Naive thymus-derived CD4-positive, alpha-beta T cell (primary cell): ENCODE measurements around the gene KPNB1. TPM values are rescaled to one million over a fixed set of nuclear protein-coding genes. Genes with fewer than 3 reads are reported as not detected.
A peak's percentile ranks its signal among the peaks of the same experiment; 100 is the strongest.

Experiments
- ATAC-seq: fragments of 150-1000 bp; cut with Tn5 transposase; 2 replicates; pipeline ENCODE4 v1.10.0; 2021; ENCODE audit warnings: mild to moderate bottlenecking, moderate library complexity
- CTCF ChIA-PET: fragments of 350-600 bp; sonication (Branson Sonifier 250); formaldehyde crosslinking; loops from one replicate; lab custom pipeline; 2021; ENCODE audit warnings: antibody characterized with exemption; lab: Charles Lee
- POLR2A ChIA-PET: fragments of 350-600 bp; sonication (Branson Sonifier 250); formaldehyde crosslinking; loops from one replicate; lab custom pipeline; 2021; ENCODE audit warnings: antibody characterized with exemption, inconsistent platforms; lab: Charles Lee
- DNase-seq, 9 donors: peaks; one replicate each; pipeline versions ENCODE4 v3.0.0 to v3.0.0-alpha.2; 2020 to 2022; ENCODE audit warnings: mixed read lengths in 1 of 9
- H3K27ac ChIP-seq: one replicate; pipeline ENCODE4 v1.7.0; 2013; ENCODE audit warnings: mild to moderate bottlenecking, low read depth, low read length, moderate library complexity
- H3K27me3 ChIP-seq, 2 donors: one replicate each; pipeline ENCODE4 v1.7.0; 2013; ENCODE audit warnings: low read length in 2 of 2, mild to moderate bottlenecking in 2 of 2, moderate library complexity in 2 of 2; ENCODE audit not compliant: control insufficient read depth in 2 of 2, insufficient read depth in 2 of 2
- H3K36me3 ChIP-seq, 3 experiments: 1 replicate in 2 of 3; 2 replicates in 1 of 3; pipeline ENCODE4 v1.7.0; 2013; ENCODE audit warnings: low read length in 3 of 3, mild to moderate bottlenecking in 3 of 3, moderate library complexity in 1 of 3; ENCODE audit not compliant: insufficient read depth in 3 of 3, control insufficient read depth in 2 of 3
- H3K4me1 ChIP-seq, 2 donors: one replicate each; pipeline ENCODE4 v1.7.0; 2013; ENCODE audit warnings: low read length in 2 of 2, mild to moderate bottlenecking in 2 of 2, moderate library complexity in 1 of 2; ENCODE audit not compliant: control insufficient read depth in 2 of 2, insufficient read depth in 2 of 2
- H3K4me3 ChIP-seq: 2 replicates; pipeline ENCODE4 v1.7.0; 2013; ENCODE audit warnings: mild to moderate bottlenecking, low read length
- H3K9me3 ChIP-seq, 3 experiments: 1 replicate in 2 of 3; 2 replicates in 1 of 3; pipeline ENCODE4 v1.7.0; 2013; ENCODE audit warnings: low read length in 3 of 3; ENCODE audit not compliant: control insufficient read depth in 2 of 3
- H3K27ac Mint-ChIP-seq, 9 donors: one replicate each; pipeline ENCODE4 v1.8.0; 2020 to 2022; ENCODE audit warnings: mixed read lengths in 9 of 9, mild to moderate bottlenecking in 8 of 9, moderate library complexity in 5 of 9, inconsistent platforms in 2 of 9
- H3K27me3 Mint-ChIP-seq, 5 donors: one replicate each; pipeline ENCODE4 v1.8.0; 2021 to 2022; ENCODE audit warnings: mixed read lengths in 5 of 5, mild to moderate bottlenecking in 1 of 5
- H3K36me3 Mint-ChIP-seq, 5 donors: one replicate each; pipeline ENCODE4 v1.8.0; 2020 to 2022; ENCODE audit warnings: mixed read lengths in 5 of 5, mild to moderate bottlenecking in 3 of 5, inconsistent platforms in 1 of 5
- H3K4me1 Mint-ChIP-seq, 7 donors: one replicate each; pipeline ENCODE4 v1.8.0; 2020 to 2022; ENCODE audit warnings: mixed read lengths in 7 of 7, mild to moderate bottlenecking in 3 of 7, inconsistent platforms in 1 of 7
- H3K4me3 Mint-ChIP-seq, 10 donors: one replicate each; pipeline ENCODE4 v1.8.0; 2020 to 2022; ENCODE audit warnings: mild to moderate bottlenecking in 10 of 10, mixed read lengths in 10 of 10, moderate library complexity in 6 of 10, inconsistent platforms in 2 of 10
- H3K9me3 Mint-ChIP-seq, 11 donors: one replicate each; pipeline ENCODE4 v1.8.0; 2020 to 2022; ENCODE audit warnings: mixed read lengths in 11 of 11, mild to moderate bottlenecking in 4 of 11, inconsistent platforms in 1 of 11, moderate library complexity in 1 of 11
- intact Hi-C, 2 donors: fragments of 100-400 bp; cut with micrococcal nuclease; formaldehyde crosslinking; loops; one replicate each; pipeline ENCODE4 v1.15.1; 2023
- polyA plus RNA-seq, 2 donors: library from polyadenylated mRNA; unstranded; fragments of 300-500 nt; fragmentation: Illumina TruSeq; gene quantifications; one replicate each; pipeline ENCODE4 v1.2.3, GENCODE V29; 2021
- total RNA-seq, 6 experiments: library from RNA in 5 of 6; stranded (reverse) in 5 of 6; gene quantifications; 1 replicate in 5 of 6; 2 replicates in 1 of 6; pipeline ENCODE4 v1.2.3 and lab custom pipeline; 2021 to 2026

The KPNB1 gene
- total and polyA plus RNA-seq, 7 experiments from 2014 or later: 21.1 to 465 (median 205) TPM

DNA sequence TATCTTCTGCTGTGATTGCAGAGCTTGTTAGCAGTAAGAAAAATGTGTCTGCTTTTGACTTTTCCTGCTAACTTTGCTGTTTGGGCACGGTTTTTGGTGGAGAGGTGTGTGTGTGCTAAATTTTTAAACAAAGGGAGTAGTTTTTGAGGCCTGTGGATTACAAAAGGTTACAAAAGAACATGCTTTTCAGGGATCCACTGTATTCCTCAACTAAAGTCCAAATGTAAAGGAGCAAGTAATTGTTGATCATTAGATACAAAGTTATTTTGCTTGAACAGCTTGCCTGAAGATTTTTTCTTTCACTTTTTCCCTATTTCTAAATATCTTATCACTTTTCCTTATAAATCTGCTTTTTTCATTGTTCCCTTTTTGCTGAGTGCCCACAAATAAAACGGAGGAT is 2.0 kb downstream of the KPNB1 start:
- no peak overlapping the region for H3K4me3 ChIP-seq
- intact Hi-C loops: no loop called here
- CTCF ChIA-PET: interaction anchor here (1.1 to 1.5 kb wide), 2 partner anchors 12 to 36 kb away, joined by 3 to 4 read pairs; no protein-coding TSS in a partner anchor
- DNase-seq (no peak), ATAC-seq (no peak)
- peak overlapping the region; percentile 6 for H3K27ac ChIP-seq
- Mint-ChIP-seq H3K27me3 (no peaks in the 10 kb centered on the region), H3K27ac (peak overlapping the region; percentile 61 to 95 (median 89)), H3K9me3 (peaks cover 0 to 3% (median 0%) of the 10 kb centered on the region in 11 donors), H3K36me3 (peaks cover 0 to 45% (median 13%) of the 10 kb centered on the region in 5 donors), H3K4me1 (peaks cover 35 to 76% (median 65%) of the 10 kb centered on the region in 7 donors), H3K4me3 (peak overlapping the region in 9 of 10 donors; percentile 5 to 96 (median 92))
- H3K27me3 ChIP-seq: no peaks in the 10 kb centered on the region
- H3K9me3 ChIP-seq: no peaks in the 10 kb centered on the region
- POLR2A ChIA-PET: interaction anchor here (0.6 to 5.3 kb wide), 4 partner anchors 10 to 463 kb away, joined by 3 to 92 read pairs (median 4); no protein-coding TSS in a partner anchor
- peaks cover 26 to 42% of the 10 kb centered on the region in 2 donors for H3K4me1 ChIP-seq
- H3K36me3 ChIP-seq: peaks cover 14 to 47% (median 19%) of the 10 kb centered on the region in 3 experiments

DNA sequence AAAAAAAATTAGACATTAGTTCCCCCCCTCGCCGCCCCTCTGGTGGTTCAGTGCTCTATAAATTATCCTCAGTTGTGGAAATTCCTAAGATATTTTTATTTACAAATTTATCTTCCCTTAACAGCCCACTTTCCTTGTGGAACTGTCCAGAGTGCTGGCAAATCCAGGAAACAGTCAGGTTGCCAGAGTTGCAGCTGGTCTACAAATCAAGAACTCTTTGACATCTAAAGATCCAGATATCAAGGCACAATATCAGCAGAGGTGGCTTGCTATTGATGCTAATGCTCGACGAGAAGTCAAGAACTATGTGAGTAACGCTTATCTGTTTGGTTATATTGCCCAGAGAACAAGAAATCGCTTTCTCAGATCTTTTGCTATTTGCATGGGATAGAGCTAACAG is 2.9 kb downstream of the KPNB1 start:
- H3K9me3 ChIP-seq: no peaks in the 10 kb centered on the region
- CTCF ChIA-PET: no interaction called here
- ATAC-seq (no peak), DNase-seq (no peak)
- peak overlapping the region; percentile 6 for H3K27ac ChIP-seq
- Mint-ChIP-seq H3K36me3 (peaks cover 0 to 53% (median 17%) of the 10 kb centered on the region in 5 donors), H3K9me3 (peaks cover 0 to 3% (median 0%) of the 10 kb centered on the region in 11 donors), H3K4me1 (peaks cover 31 to 79% (median 68%) of the 10 kb centered on the region in 7 donors), H3K27ac (peak overlapping the region in 4 of 9 donors; percentile 5 to 95 (median 56)), H3K4me3 (peak overlapping the region in 4 of 10 donors; percentile 32 to 79 (median 36)), H3K27me3 (no peaks in the 10 kb centered on the region)
- peaks cover 22 to 56% (median 27%) of the 10 kb centered on the region in 3 experiments for H3K36me3 ChIP-seq
- intact Hi-C loops: no loop called here
- peaks cover 26 to 42% of the 10 kb centered on the region in 2 donors for H3K4me1 ChIP-seq
- no peaks in the 10 kb centered on the region for H3K27me3 ChIP-seq
- H3K4me3 ChIP-seq: no peak overlapping the region
- POLR2A ChIA-PET: interaction anchor here (1.1 to 5.3 kb wide), 2 partner anchors 9 to 23 kb away, joined by 4 to 92 read pairs; no protein-coding TSS in a partner anchor

DNA sequence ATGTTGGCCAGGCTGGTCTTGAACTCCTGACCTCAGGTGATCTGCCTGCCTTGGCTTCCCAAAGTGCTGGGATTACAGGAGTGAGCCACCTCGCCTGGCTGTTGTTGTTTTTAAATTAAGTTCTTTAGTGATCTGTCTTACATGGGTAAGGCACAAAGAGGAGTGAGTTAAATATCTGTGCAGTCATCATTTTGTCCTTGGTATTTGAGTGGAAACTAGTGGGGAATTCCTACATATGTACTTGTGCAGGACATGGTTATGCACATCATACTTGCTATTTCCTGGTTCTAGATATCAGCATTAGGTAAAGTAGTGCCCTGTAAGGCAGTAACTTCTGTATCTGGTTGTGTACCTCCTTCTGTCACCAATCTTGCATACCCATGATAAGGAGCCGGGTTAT is 3.7 kb downstream of the KPNB1 start:
- DNase-seq: no peak
- Mint-ChIP-seq H3K4me3 (peak overlapping the region in 3 of 10 donors; percentile 39 to 68 (median 57)), H3K9me3 (peaks cover 0 to 3% (median 0%) of the 10 kb centered on the region in 11 donors), H3K36me3 (peaks cover 2 to 57% (median 21%) of the 10 kb centered on the region in 5 donors), H3K4me1 (peaks cover 32 to 81% (median 69%) of the 10 kb centered on the region in 7 donors), H3K27me3 (no peaks in the 10 kb centered on the region), H3K27ac (peak overlapping the region in 6 of 9 donors; percentile 36 to 95 (median 59))
- H3K36me3 ChIP-seq: peaks cover 28 to 65% (median 36%) of the 10 kb centered on the region in 3 experiments
- no peaks in the 10 kb centered on the region for H3K9me3 ChIP-seq
- no peak for ATAC-seq
- ChIA-PET CTCF (interaction anchor here (0.7 kb wide), 2 partner anchors 45 to 410 kb away, joined by 3 to 6 read pairs; no protein-coding TSS in a partner anchor), POLR2A (interaction anchor here (0.7 to 5.3 kb wide), 3 partner anchors 8 to 35 kb away, joined by 3 to 92 read pairs (median 5); no protein-coding TSS in a partner anchor)
- H3K4me3 ChIP-seq: no peak overlapping the region
- intact Hi-C loops: no loop called here
- H3K27me3 ChIP-seq: no peaks in the 10 kb centered on the region
- peaks cover 26 to 37% of the 10 kb centered on the region in 2 donors for H3K4me1 ChIP-seq
- H3K27ac ChIP-seq: no peak overlapping the region

DNA sequence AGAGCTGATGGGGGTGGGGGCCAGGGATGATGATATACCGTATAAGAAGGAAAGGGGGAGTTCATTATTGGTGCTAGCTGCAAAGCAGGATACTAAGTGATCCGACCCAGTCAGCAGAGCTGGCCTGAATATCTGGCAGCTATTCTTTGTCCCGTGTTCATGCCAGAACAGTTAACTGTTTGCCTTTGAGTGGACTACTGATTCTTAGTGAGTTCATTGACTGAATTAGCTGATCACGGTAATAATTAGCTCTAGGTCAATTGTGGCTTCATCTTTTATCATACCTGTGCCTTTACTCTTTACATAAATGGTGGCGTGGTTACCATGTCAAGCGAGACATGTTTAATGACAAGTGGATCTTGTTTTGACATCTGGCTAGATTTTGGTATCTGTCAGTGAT is 5.3 kb downstream of the KPNB1 start:
- Mint-ChIP-seq H3K27ac (peak overlapping the region in 8 of 9 donors; percentile 30 to 86 (median 67)), H3K36me3 (peaks cover 5 to 62% (median 26%) of the 10 kb centered on the region in 5 donors), H3K4me1 (peaks cover 37 to 80% (median 71%) of the 10 kb centered on the region in 7 donors), H3K27me3 (no peaks in the 10 kb centered on the region), H3K4me3 (peak overlapping the region in 1 of 10 donors; percentile 44), H3K9me3 (no peaks in the 10 kb centered on the region)
- ChIA-PET CTCF (interaction anchor here (1.3 to 1.8 kb wide), 2 partner anchors 9 to 11 kb away, joined by 3 to 13 read pairs; no protein-coding TSS in a partner anchor), POLR2A (interaction anchor here (1.7 kb wide), 1 partner anchor 11 kb away, joined by 5 read pairs; no protein-coding TSS in a partner anchor)
- peaks cover 30 to 33% of the 10 kb centered on the region in 2 donors for H3K4me1 ChIP-seq
- no peak overlapping the region for H3K4me3 ChIP-seq
- intact Hi-C loops: no loop called here
- no peaks in the 10 kb centered on the region for H3K9me3 ChIP-seq
- ATAC-seq (no peak), DNase-seq (no peak)
- H3K27ac ChIP-seq: no peak overlapping the region
- peaks cover 28 to 64% (median 39%) of the 10 kb centered on the region in 3 experiments for H3K36me3 ChIP-seq
- H3K27me3 ChIP-seq: no peaks in the 10 kb centered on the region

DNA sequence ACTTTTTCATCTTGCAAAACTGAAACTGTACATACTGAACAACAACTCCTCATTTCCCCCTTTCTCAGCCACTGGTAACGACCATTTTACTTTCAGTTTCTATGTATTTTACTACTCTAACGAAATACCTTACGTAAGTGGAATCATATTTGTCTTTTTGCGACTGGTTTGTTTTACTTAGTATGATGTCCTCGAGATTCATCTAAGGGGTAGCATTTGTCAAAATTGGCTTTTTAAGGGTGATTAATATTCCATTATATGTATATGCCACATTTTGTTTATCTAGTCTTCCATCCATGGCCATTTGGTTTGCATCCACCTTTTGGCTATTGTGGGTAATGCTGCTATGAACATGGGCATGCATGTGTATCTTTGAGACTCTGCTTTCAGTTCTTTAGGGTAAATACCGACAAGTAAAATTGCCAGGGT is 10.4 kb downstream of the KPNB1 start:
- peak overlapping the region; percentile 70 for H3K27ac ChIP-seq
- DNase-seq (peak in 7 of 9 donors; percentile 45 to 70 (median 66)), ATAC-seq (peak; percentile 87)
- intact Hi-C loops: loop anchor here (1.0 to 5.0 kb wide), 2 partner anchors 11 to 72 kb away; partner anchors contain the start of genes KPNB1 (in 2 of the 2) and TBX21 (in 1 of the 2)
- peaks cover 22 to 73% (median 51%) of the 10 kb centered on the region in 3 experiments for H3K36me3 ChIP-seq
- Mint-ChIP-seq H3K4me3 (peak overlapping the region; percentile 58 to 90 (median 86)), H3K36me3 (peaks cover 5 to 43% (median 33%) of the 10 kb centered on the region in 5 donors), H3K27ac (peak overlapping the region; percentile 86 to 97 (median 90)), H3K9me3 (no peaks in the 10 kb centered on the region), H3K27me3 (no peaks in the 10 kb centered on the region), H3K4me1 (peaks cover 22 to 59% (median 46%) of the 10 kb centered on the region in 7 donors)
- ChIA-PET CTCF (no interaction called here), POLR2A (interaction anchor here (9.8 kb wide), 1 partner anchor 9 kb away, joined by 92 read pairs; the partner anchor contains the start of gene KPNB1)
- H3K9me3 ChIP-seq: no peaks in the 10 kb centered on the region
- peak overlapping the region; percentile 58 for H3K4me3 ChIP-seq
- no peaks in the 10 kb centered on the region for H3K27me3 ChIP-seq
- peaks cover 9 to 19% of the 10 kb centered on the region in 2 donors for H3K4me1 ChIP-seq

DNA sequence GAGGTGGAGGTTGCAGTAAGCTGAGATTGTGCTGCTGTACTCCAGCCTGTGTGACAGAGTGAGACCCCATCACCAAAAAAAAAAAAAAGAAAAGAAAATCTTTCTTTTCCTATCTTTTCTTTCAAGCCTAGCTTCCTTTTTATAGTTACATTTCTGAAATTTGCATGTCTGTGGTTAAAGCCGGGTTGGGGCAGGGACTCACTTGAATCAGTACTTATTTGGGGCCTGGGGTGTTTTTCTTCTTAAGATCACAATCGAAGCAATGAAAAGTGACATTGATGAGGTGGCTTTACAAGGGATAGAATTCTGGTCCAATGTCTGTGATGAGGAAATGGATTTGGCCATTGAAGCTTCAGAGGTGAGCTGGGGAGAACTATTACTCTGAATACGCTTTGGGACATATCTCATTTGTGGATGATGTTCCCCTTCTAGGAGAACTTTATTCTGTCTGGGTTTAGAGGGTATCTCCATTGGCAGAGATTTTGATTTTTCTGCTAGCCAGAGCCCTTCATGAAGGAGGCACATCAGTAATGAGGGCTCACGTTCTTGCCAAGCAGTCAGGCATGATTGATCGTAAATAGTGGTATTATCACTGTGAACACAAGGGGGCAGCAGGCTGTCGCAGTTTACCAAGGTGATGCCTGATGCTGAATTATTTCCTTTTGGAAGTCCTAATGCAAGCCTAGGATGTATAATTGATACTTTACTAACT is 14.3 kb downstream of the KPNB1 start:
- Mint-ChIP-seq H3K4me3 (peak overlapping the region in 3 of 10 donors; percentile 1 to 38 (median 25)), H3K4me1 (peaks cover 8 to 48% (median 22%) of the 10 kb centered on the region in 7 donors), H3K36me3 (peaks cover 4 to 33% (median 16%) of the 10 kb centered on the region in 5 donors), H3K27ac (peak overlapping the region; percentile 25 to 92 (median 66)), H3K27me3 (no peaks in the 10 kb centered on the region), H3K9me3 (no peaks in the 10 kb centered on the region)
- H3K4me1 ChIP-seq: peaks cover 8 to 15% of the 10 kb centered on the region in 2 donors
- peak; percentile 81 for ATAC-seq
- H3K27ac ChIP-seq: peak overlapping the region; percentile 5
- H3K9me3 ChIP-seq: no peaks in the 10 kb centered on the region
- peaks cover 32 to 66% (median 44%) of the 10 kb centered on the region in 3 experiments for H3K36me3 ChIP-seq
- H3K27me3 ChIP-seq: no peaks in the 10 kb centered on the region
- POLR2A ChIA-PET: interaction anchor here (0.7 to 9.8 kb wide), 9 partner anchors 12 to 231 kb away, joined by 3 to 92 read pairs (median 4); partner anchors contain the start of genes KPNB1, LRRC46, MRPL10 and SP2
- CTCF ChIA-PET: interaction anchor here (0.8 to 3.5 kb wide), 11 partner anchors 9 to 138 kb away, joined by 3 to 21 read pairs (median 6); partner anchors contain the start of gene KPNB1
- DNase-seq: peak; percentile 19 to 65 (median 56)
- intact Hi-C loops: loop anchor here (1.0 to 5.0 kb wide), 5 partner anchors 15 to 138 kb away; partner anchors contain the start of genes KPNB1 (in 1 of the 2) and TBX21 (in 1 of the 2)
- no peak overlapping the region for H3K4me3 ChIP-seq
